HL-60 (cell line): ENCODE data around the gene PHACTR3.

ENCODE experiments used
- GABPA ChIP-seq: IDR thresholded peaks from 2 replicates; pipeline ENCODE4 v1.6.1; 2012; ENCODE audit warnings: low read depth
- POLR2AphosphoS5 ChIP-seq: IDR thresholded peaks from 2 replicates; pipeline ENCODE4 v1.6.1; 2012; ENCODE audit warnings: low read depth
- SPI1 ChIP-seq: IDR thresholded peaks from 2 replicates; pipeline ENCODE4 v1.6.1; 2012; ENCODE audit warnings: low read depth, mild to moderate bottlenecking, borderline replicate concordance
- TF ChIP-seq, protein P1 (sequence below): IDR thresholded peaks from one replicate; pipeline ENCODE4 v1.5.1; 2011; ENCODE audit warnings: low read length, control low read depth, inconsistent platforms; ENCODE audit not compliant: insufficient read depth

DNA sequence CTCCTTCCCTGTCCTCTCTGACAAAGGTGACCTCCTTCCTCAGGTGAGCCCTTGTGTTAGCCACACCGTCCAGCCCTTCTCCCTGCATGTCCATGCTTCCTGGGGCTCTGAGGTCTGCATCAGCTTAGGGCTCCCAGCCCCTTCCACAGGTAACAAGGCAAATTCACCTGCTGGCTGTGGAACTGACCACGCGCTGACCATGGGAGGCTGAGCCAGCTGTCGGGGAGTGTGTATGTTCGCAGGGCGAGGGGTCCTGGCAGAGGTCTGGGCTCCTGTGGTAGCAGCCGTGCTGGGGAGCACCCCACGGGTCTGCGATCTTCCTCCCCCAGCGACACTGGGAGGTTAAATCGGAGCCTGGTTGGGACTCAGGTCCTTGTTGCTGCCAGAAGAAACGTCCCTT, 136.7 kb downstream of the PHACTR3 start:
- TF ChIP-seq, protein P1, sequence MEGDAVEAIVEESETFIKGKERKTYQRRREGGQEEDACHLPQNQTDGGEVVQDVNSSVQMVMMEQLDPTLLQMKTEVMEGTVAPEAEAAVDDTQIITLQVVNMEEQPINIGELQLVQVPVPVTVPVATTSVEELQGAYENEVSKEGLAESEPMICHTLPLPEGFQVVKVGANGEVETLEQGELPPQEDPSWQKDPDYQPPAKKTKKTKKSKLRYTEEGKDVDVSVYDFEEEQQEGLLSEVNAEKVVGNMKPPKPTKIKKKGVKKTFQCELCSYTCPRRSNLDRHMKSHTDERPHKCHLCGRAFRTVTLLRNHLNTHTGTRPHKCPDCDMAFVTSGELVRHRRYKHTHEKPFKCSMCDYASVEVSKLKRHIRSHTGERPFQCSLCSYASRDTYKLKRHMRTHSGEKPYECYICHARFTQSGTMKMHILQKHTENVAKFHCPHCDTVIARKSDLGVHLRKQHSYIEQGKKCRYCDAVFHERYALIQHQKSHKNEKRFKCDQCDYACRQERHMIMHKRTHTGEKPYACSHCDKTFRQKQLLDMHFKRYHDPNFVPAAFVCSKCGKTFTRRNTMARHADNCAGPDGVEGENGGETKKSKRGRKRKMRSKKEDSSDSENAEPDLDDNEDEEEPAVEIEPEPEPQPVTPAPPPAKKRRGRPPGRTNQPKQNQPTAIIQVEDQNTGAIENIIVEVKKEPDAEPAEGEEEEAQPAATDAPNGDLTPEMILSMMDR = no peak
- no peak for TF ChIP-seq POLR2AphosphoS5
- TF ChIP-seq GABPA = no peak
- no peak for TF ChIP-seq SPI1
